HepG2 (cell line): ENCODE measurements around the gene IL1R1. TPM values are rescaled to one million over a fixed set of nuclear protein-coding genes. Genes with fewer than 3 reads are reported as not detected.

Experiments
- ATAC-seq: fragments of 200-7000 bp; cut with Tn5 transposase; 3 replicates; pipeline ENCODE4 v1.9.1; 2020; ENCODE audit warnings: mild to moderate bottlenecking, moderate library complexity
- BruUV-seq: library from RNA; stranded (reverse); fragments of 400-500 nt; replicated peaks from 2 replicates; lab custom pipeline; 2021; lab: Mats Ljungman, UMichigan
- CTCF ChIA-PET: fragments of 300-600 bp; formaldehyde crosslinking; extraction: SDS; loops from one replicate; lab custom pipeline; 2021; ENCODE audit warnings: low total read pairs, inconsistent platforms, low intra/inter-chr PET ratio; lab: Yijun Ruan, JAX
- POLR2A ChIA-PET: fragments of 350-600 bp; sonication (Branson Sonifier 250); formaldehyde crosslinking; loops from one replicate; lab custom pipeline; 2020; ENCODE audit warnings: antibody characterized with exemption, inconsistent platforms; lab: Yijun Ruan, JAX
- DNase-seq: peaks from one replicate; pipeline ENCODE4 v3.0.0-alpha.2; 2015; ENCODE audit warnings: low spot score
- FAIRE-seq: peaks from 3 replicates; lab custom pipeline; 2011; peaks lifted over from hg19 to GRCh38; lab: Jason Lieb, UNC
- H2AFZ ChIP-seq: one replicate; pipeline ENCODE4 v1.6.1; 2011; ENCODE audit warnings: low read length, inconsistent platforms
- H3K27ac ChIP-seq: fragments of 300-600 bp; 3 replicates; pipeline ENCODE4 v1.8.0; 2011; ENCODE audit warnings: mixed run types, mild to moderate bottlenecking, mixed read lengths, low read length, inconsistent platforms; ENCODE audit not compliant: insufficient read depth; ENCODE audit errors: extremely low read length
- H3K27me3 ChIP-seq, 2 experiments: fragments of 200-600 bp in 1 of 2; 2 replicates in 1 of 2; 3 replicates in 1 of 2; pipeline versions ENCODE4 v1.6.0 to v1.8.0; 2011; ENCODE audit warnings: low read length in 2 of 2, mild to moderate bottlenecking in 2 of 2, moderate library complexity in 2 of 2, inconsistent platforms in 1 of 2; ENCODE audit not compliant: insufficient read depth in 2 of 2, control insufficient read depth in 1 of 2
- H3K36me3 ChIP-seq, 2 experiments: fragments of 200-600 bp in 1 of 2; replicated peaks in 1 of 2; 2 replicates in 1 of 2; 3 replicates in 1 of 2; pipeline versions ENCODE4 v1.5.1 to v1.8.0; 2011; ENCODE audit warnings: low read length in 2 of 2, inconsistent platforms in 1 of 2; ENCODE audit not compliant: insufficient read depth in 2 of 2, control insufficient read depth in 1 of 2
- H3K4me1 ChIP-seq: 2 replicates; pipeline ENCODE4 v1.5.1; 2012; ENCODE audit warnings: low read length, inconsistent platforms; ENCODE audit not compliant: insufficient read depth
- H3K4me2 ChIP-seq: 2 replicates; pipeline ENCODE4 v1.6.0; 2011; ENCODE audit warnings: low read depth, low read length, inconsistent platforms
- H3K4me3 ChIP-seq, 3 experiments: fragments of 200-600 bp in 1 of 3; sonication (generic), shearing (Covaris generic) in 1 of 3; replicated peaks in 1 of 3; 2 replicates each; pipeline ENCODE4 v1.5.1; 2011 to 2016; ENCODE audit warnings: low read length in 3 of 3, inconsistent platforms in 2 of 3, low read depth in 2 of 3, mild to moderate bottlenecking in 2 of 3, control low read depth in 1 of 3, mixed read lengths in 1 of 3; ENCODE audit not compliant: insufficient read depth in 1 of 3
- H3K79me2 ChIP-seq: one replicate; pipeline ENCODE4 v1.6.1; 2011; ENCODE audit warnings: low read length, inconsistent platforms; ENCODE audit not compliant: insufficient read depth
- H3K9ac ChIP-seq: 2 replicates; pipeline ENCODE4 v1.6.0; 2011; ENCODE audit warnings: mild to moderate bottlenecking, low read depth, low read length, inconsistent platforms; ENCODE audit not compliant: insufficient read depth
- H3K9me3 ChIP-seq: 2 replicates; pipeline ENCODE4 v1.5.1; 2012; ENCODE audit warnings: mild to moderate bottlenecking, low read length
- H4K20me1 ChIP-seq: 2 replicates; pipeline ENCODE4 v1.6.0; 2011; ENCODE audit warnings: inconsistent platforms, mild to moderate bottlenecking, low read length, moderate library complexity; ENCODE audit not compliant: insufficient read depth
- AKNA ChIP-seq: sonication (generic); formaldehyde crosslinking; IDR thresholded peaks from 2 replicates; pipeline ENCODE4 v1.4.0; 2020; ENCODE audit warnings: missing genetic modification reagents, borderline replicate concordance
- CSRNP1 ChIP-seq: sonication (generic); formaldehyde crosslinking; IDR thresholded peaks from 2 replicates; pipeline ENCODE4 v1.8.1; 2023; ENCODE audit warnings: mild to moderate bottlenecking, missing genetic modification reagents
- JARID2 ChIP-seq: sonication (generic); formaldehyde crosslinking; IDR thresholded peaks from 2 replicates; pipeline ENCODE4 v1.8.1; 2023; ENCODE audit warnings: missing genetic modification reagents, inconsistent platforms; ENCODE audit not compliant: insufficient replicate concordance
- MLXIP ChIP-seq: sonication (generic); formaldehyde crosslinking; IDR thresholded peaks from 2 replicates; pipeline ENCODE4 v1.9.0; 2021; ENCODE audit warnings: missing genetic modification reagents, borderline replicate concordance
- MYPOP ChIP-seq: sonication (generic); formaldehyde crosslinking; IDR thresholded peaks from 2 replicates; pipeline ENCODE4 v1.8.1; 2023; ENCODE audit warnings: mild to moderate bottlenecking, moderate library complexity, missing genetic modification reagents
- RFX1 ChIP-seq: fragments of 450-650 bp; IDR thresholded peaks from 2 replicates; pipeline ENCODE4 v1.6.1; 2017
- SKI ChIP-seq: fragments of 450-650 bp; IDR thresholded peaks from one replicate; pipeline ENCODE4 v1.6.1; 2018; ENCODE audit warnings: mild to moderate bottlenecking; ENCODE audit not compliant: partially characterized antibody
- ZIK1 ChIP-seq: sonication (generic); formaldehyde crosslinking; IDR thresholded peaks from 2 replicates; pipeline ENCODE4 v1.5.0; 2020; ENCODE audit warnings: mild to moderate bottlenecking, low read depth, missing genetic modification reagents, borderline replicate concordance
- ZNF281 ChIP-seq: sonication (generic); formaldehyde crosslinking; IDR thresholded peaks from 2 replicates; pipeline ENCODE4 v1.4.0; 2020; ENCODE audit warnings: missing genetic modification reagents, borderline replicate concordance
- ZNF44 ChIP-seq: sonication (generic); formaldehyde crosslinking; IDR thresholded peaks from 2 replicates; pipeline ENCODE4 v1.5.1; 2020; ENCODE audit warnings: mild to moderate bottlenecking, missing genetic modification reagents
- WGBS: methylation state at CpG from one replicate; pipeline ENCODE4 v1.1.6; 2017; ENCODE audit warnings: low lambda C conversion rate; 5-methylcytosine and 5-hydroxymethylcytosine counted together
- in situ Hi-C: cut with HindIII; loops from 2 replicates; pipeline ENCODE4 v1.10.0; 2017; ENCODE audit warnings: low pct_unique_long_range_greater_than_20kb; ENCODE audit not compliant: extremely low pct_ligation_motif_present
- intact Hi-C: fragments of 100-400 bp; cut with micrococcal nuclease; formaldehyde crosslinking; loops from one replicate; pipeline ENCODE4 v1.10.0; 2022; ENCODE audit not compliant: unreplicated experiment
- polyA plus RNA-seq, 8 experiments: library from polyadenylated mRNA; depleted of rRNA in 3 of 8; stranded (reverse) in 7 of 8; unstranded in 1 of 8; fragments of >200 nt; fragmentation: Illumina TruSeq in 4 of 8; extraction: Trizol in 4 of 8; gene quantifications; 2 replicates each; pipeline versions ENCODE4 v1.2.1 to v1.2.3, GENCODE V29; 2011 to 2016; ENCODE audit warnings: low read depth in 4 of 8, missing spikeins in 1 of 8, mixed read lengths in 1 of 8; ENCODE audit not compliant: insufficient read depth in 1 of 8
- total RNA-seq, 5 experiments: library from RNA; depleted of rRNA; stranded (reverse); fragments of >200 nt; fragmentation: Illumina TruSeq; extraction: Trizol; gene quantifications; 2 replicates each; pipeline ENCODE4 v1.2.3, GENCODE V29; 2016; ENCODE audit warnings: low read depth in 1 of 5

IL1R1 gene
- total and polyA plus RNA-seq, 2 of the 13 experiments (the other 11 are each of a cell fraction or from before 2014, with no cell fraction given) = 38.0 to 93.1 TPM

GRCh38 chr2:102126660-102127059 lies 15.9 kb upstream of the IL1R1 start:
- Histone ChIP-seq H3K4me2 (no peak overlapping the region), H4K20me1 (no peaks in the 10 kb centered on the region), H3K4me1 (peaks cover 4% of the 10 kb centered on the region; the same call in 1 of the 2 replicates), H3K27me3 (no peaks in the 10 kb centered on the region), H3K36me3 (no peaks in the 10 kb centered on the region), H3K9ac (no peak overlapping the region), H3K4me3 (no peak overlapping the region), H3K27ac (no peak overlapping the region), H3K9me3 (no peaks in the 10 kb centered on the region), H3K79me2 (no peaks in the 10 kb centered on the region), H2AFZ (no peak overlapping the region)
- POLR2A ChIA-PET = interaction anchor here (0.7 to 1.7 kb wide), 3 partner anchors 16 to 57 kb away, joined by 3 to 11 read pairs (median 4); partner anchors contain the start of gene IL1R1
- in situ Hi-C loops (no loop called here), intact Hi-C loops (no loop called here)
- no peak for ATAC-seq
- no peak for DNase-seq
- no TSS peak for BruUV-seq
- CTCF ChIA-PET = no interaction called here
- WGBS = 93% methylated on average over 2 of the region's 2 CpGs
- no peak for FAIRE-seq
- no peak for TF ChIP-seq MYPOP (CRISPR knock-in tag)
- no peak for TF ChIP-seq CSRNP1
- TF ChIP-seq RFX1 = no peak
- no peak for TF ChIP-seq MLXIP (CRISPR knock-in tag)
- TF ChIP-seq ZNF44 = no peak
- no peak for TF ChIP-seq SKI
- no peak for TF ChIP-seq ZIK1
- no peak for TF ChIP-seq ZNF281 (CRISPR knock-in tag)
- TF ChIP-seq AKNA (CRISPR knock-in tag) = no peak
- TF ChIP-seq JARID2 = no peak
